ENCODE data around the gene PIP4P1. TPM values are rescaled to one million over a fixed set of nuclear protein-coding genes. Genes with fewer than 3 reads are reported as not detected.

PIP4P1 gene
- total RNA-seq, 4 donors from 2014 or later = 11.8 to 29.7 (median 23.9) TPM

GRCh38 chr14:20435582-20436362 lies 25.5 kb downstream of the PIP4P1 start, which contains the start of gene KLHL33:
Gene KLHL33 (minus strand): TSS chr14:20436166. CDS start chr14:20435811, 355 bp downstream.
- peak within 1 kb of the TSS; percentile 4 to 50 (median 34) for H3K4me3 ChIP-seq
- H3K27ac ChIP-seq = peak within 1 kb of the TSS; percentile 47 to 87 (median 74)
- no peaks in the 10 kb centered on the region for H3K27me3 ChIP-seq
- TF ChIP-seq EP300 (IDR thresholded peaks at IDR 0.05) = no peak
- no peak for TF ChIP-seq POLR2A (IDR thresholded peaks at IDR 0.05)
- TF ChIP-seq, protein P1, sequence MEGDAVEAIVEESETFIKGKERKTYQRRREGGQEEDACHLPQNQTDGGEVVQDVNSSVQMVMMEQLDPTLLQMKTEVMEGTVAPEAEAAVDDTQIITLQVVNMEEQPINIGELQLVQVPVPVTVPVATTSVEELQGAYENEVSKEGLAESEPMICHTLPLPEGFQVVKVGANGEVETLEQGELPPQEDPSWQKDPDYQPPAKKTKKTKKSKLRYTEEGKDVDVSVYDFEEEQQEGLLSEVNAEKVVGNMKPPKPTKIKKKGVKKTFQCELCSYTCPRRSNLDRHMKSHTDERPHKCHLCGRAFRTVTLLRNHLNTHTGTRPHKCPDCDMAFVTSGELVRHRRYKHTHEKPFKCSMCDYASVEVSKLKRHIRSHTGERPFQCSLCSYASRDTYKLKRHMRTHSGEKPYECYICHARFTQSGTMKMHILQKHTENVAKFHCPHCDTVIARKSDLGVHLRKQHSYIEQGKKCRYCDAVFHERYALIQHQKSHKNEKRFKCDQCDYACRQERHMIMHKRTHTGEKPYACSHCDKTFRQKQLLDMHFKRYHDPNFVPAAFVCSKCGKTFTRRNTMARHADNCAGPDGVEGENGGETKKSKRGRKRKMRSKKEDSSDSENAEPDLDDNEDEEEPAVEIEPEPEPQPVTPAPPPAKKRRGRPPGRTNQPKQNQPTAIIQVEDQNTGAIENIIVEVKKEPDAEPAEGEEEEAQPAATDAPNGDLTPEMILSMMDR (IDR thresholded peaks at IDR 0.05) = no peak
- H3K4me1 ChIP-seq = peaks cover 0 to 27% (median 10%) of the 10 kb centered on the region in 4 donors
- no peak for DNase-seq (ENCODE audit: low spot score in 2 of 2)
- H3K9me3 ChIP-seq = no peaks in the 10 kb centered on the region
- 73 to 81% methylated on average over 14 to 17 of the region's 17 CpGs for WGBS, 2 donors
- H3K36me3 ChIP-seq = no peaks in the 10 kb centered on the region

DNA sequence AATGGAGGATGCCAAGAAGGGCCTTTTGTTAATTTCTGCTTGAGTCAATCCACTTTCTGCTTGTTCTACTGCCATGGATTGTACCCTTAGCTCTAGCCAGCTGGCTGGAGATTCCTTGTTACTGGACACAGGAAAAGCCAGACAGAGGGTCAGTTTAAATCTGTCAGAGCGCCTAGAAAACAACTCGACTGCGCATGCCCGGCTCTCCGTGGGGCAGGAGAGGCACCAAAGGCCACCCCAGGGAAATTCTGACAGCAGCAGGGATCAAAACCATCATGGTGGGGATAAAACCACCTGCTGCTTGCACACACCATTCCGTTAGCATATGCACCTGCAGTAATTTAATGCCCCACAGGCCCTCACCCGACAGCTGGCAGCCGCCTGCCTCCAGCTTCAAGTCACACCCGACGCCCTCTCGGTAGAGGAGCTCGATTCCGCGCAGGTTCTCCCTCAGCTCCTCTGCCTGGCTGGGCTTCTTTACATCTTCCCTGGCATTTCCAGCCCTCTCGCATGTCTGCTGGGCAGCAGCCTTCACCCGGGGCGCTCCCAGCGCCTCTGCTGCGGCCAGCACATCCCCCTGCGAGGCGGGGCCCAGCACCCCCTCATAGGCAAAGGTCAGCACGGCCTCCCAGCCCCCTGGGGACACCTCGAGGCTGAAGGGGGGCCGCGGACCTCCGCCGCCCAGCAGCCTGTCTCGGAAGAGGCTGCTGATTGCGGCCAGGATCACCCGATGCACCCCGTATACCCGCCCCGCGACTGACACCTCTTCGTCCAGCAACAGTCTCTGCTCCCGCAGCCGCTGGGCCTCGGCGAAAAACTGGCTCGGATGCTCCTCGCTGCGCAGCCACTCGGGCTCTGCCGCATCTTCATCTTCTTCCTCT lies 26.3 kb downstream of the PIP4P1 start:
- Histone ChIP-seq H3K9me3 (no peaks in the 10 kb centered on the region), H3K27ac (peak overlapping the region; percentile 47 to 87 (median 74)), H3K4me1 (peaks cover 0 to 35% (median 10%) of the 10 kb centered on the region in 4 donors), H3K27me3 (no peaks in the 10 kb centered on the region), H3K36me3 (no peaks in the 10 kb centered on the region), H3K4me3 (peak overlapping the region; percentile 4 to 50 (median 34))
- peak in 1 of 2 donors; percentile 62 for TF ChIP-seq EP300 (IDR thresholded peaks at IDR 0.05)
- TF ChIP-seq, protein P1 (IDR thresholded peaks at IDR 0.05) = no peak
- peak; percentile 66 to 70 for DNase-seq (ENCODE audit: low spot score in 2 of 2)
- WGBS, 2 donors = 21 to 35% methylated on average over 31 to 36 of the region's 44 CpGs

DNA sequence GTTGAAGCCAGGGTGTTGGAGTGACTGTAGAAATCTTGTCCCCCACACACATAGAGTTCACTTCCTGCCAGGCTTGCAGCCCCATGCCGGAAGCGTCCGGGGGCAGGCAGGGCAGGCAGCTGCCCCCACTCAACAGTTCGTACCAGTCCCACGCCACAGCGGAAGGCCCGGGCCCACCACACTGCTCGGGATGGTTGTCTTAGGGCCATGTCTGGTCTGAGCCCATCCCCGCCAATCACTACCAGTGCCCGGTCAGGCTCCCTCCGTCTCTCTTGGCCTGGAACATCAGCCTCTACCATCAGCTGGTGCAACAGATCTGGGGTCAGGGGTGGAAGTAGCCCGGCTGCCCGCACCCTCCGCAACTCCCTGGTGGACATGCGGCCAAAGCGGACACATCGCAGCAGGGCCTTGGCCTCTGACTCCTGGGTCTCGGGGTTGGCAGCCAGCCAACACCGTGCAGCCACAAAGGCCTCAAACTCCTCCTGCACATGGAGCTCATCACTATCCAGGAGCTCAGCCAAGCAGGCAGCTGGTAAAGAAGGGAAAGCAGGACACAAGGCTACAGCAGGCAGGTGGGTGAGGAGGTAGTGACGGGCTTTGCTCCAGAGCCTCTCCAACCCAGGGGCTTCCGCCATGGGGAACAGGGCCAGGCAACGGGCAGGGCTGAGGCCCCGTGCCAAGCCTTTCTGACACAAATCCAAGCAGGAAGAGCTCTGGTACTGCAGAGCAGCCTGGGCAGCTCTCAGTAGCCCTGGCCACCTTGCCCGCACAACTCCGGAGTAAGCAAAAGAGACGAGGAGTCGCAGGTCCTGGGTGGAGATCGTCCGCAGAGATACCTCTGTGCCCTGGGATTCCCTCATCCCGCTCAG lies 31.2 kb downstream of the PIP4P1 start:
- 51 to 65% methylated on average over 20 to 30 of the region's 30 CpGs for WGBS, 2 donors
- peaks cover 0 to 3% (median 0%) of the 10 kb centered on the region in 3 donors for H3K36me3 ChIP-seq

DNA sequence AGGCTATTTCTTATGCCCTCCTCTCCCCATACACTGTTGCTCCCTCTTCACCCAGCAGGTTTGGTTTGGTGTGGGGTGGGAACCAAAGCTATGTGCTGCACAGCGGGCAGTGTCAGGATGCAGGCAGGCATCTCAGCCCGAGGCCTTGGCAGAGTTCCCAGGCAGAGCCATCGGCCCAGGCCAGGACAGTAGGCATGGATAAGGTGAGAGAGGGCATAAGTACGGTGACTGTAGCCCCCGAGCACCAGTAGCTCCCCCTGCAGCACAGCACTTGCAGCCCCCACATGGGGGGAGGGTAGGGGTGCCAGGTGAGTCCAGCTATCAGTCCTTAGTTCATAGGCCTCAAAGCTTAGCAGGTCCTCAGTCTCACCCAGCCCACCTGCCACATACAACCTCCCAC lies 32.4 kb downstream of the PIP4P1 start:
- DNase-seq (ENCODE audit: low spot score in 2 of 2) = no peak
- Histone ChIP-seq H3K4me3 (no peak overlapping the region), H3K27ac (no peak overlapping the region), H3K9me3 (no peaks in the 10 kb centered on the region), H3K4me1 (peaks cover 0 to 29% (median 4%) of the 10 kb centered on the region in 4 donors), H3K27me3 (no peaks in the 10 kb centered on the region), H3K36me3 (peaks cover 0 to 3% (median 0%) of the 10 kb centered on the region in 3 donors)
- WGBS, 2 donors = 8 to 41% methylated on average over 2 to 5 of the region's 5 CpGs
- TF ChIP-seq, protein P1 (IDR thresholded peaks at IDR 0.05) = no peak
- TF ChIP-seq EP300 (IDR thresholded peaks at IDR 0.05) = no peak
- no peak for TF ChIP-seq POLR2A (IDR thresholded peaks at IDR 0.05)

More for the DNA sequence above, 31.2 kb downstream of the PIP4P1 start:
- TF ChIP-seq POLR2A (IDR thresholded peaks at IDR 0.05) (no peak), EP300 (IDR thresholded peaks at IDR 0.05) (no peak)
- TF ChIP-seq, protein P1 (IDR thresholded peaks at IDR 0.05) = no peak
- no peak for DNase-seq (ENCODE audit: low spot score in 2 of 2)
- Histone ChIP-seq H3K9me3 (no peaks in the 10 kb centered on the region), H3K4me3 (no peak overlapping the region), H3K4me1 (peaks cover 0 to 42% (median 9%) of the 10 kb centered on the region in 4 donors), H3K27ac (no peak overlapping the region), H3K27me3 (no peaks in the 10 kb centered on the region)

All from tibial nerve (tissue), 4 donors.